Epithelial cell of proximal tubule (primary cell): ENCODE measurements around the gene HNRNPH3. TPM values are rescaled to one million over a fixed set of nuclear protein-coding genes. Genes with fewer than 3 reads are reported as not detected.

Experiments used
- DNase-seq: peaks from one replicate; pipeline ENCODE4 v3.0.0-alpha.2; 2011; ENCODE audit warnings: low read depth
- H3K4me3 ChIP-seq: 2 replicates; pipeline ENCODE4 v1.5.1; 2011; ENCODE audit warnings: low read depth, mild to moderate bottlenecking, low read length
- total RNA-seq: library from RNA; depleted of rRNA; stranded (reverse); fragments of >200 nt; gene quantifications from 2 replicates; pipeline ENCODE4 v1.2.3, GENCODE V29; 2015
- TF ChIP-seq, protein P1 (sequence below): conservative IDR thresholded peaks from 2 replicates; pipeline ENCODE4 v1.5.1; 2012; ENCODE audit warnings: low read depth, mild to moderate bottlenecking, low read length

Gene HNRNPH3
- total RNA-seq, 1 donor from 2014 or later, result 43.1 TPM

DNA sequence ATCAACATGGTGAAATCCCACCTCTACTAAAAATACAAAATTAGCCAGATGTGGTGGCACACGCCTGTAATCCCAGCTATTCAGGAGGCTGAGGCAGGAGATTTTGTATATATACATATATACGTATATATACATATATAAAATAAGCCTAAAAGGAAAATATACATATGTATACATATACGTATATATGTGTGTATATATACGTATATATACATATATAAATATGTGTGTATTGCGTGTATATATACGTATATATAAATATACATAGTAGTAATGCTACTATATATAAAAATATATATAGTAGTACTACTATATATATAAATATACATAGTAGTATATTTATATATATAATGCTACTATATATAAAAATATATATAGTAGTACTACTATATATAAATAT, 27.3 kb downstream of the HNRNPH3 start:
- H3K4me3 ChIP-seq, result no peak overlapping the region
- TF ChIP-seq, protein P1, sequence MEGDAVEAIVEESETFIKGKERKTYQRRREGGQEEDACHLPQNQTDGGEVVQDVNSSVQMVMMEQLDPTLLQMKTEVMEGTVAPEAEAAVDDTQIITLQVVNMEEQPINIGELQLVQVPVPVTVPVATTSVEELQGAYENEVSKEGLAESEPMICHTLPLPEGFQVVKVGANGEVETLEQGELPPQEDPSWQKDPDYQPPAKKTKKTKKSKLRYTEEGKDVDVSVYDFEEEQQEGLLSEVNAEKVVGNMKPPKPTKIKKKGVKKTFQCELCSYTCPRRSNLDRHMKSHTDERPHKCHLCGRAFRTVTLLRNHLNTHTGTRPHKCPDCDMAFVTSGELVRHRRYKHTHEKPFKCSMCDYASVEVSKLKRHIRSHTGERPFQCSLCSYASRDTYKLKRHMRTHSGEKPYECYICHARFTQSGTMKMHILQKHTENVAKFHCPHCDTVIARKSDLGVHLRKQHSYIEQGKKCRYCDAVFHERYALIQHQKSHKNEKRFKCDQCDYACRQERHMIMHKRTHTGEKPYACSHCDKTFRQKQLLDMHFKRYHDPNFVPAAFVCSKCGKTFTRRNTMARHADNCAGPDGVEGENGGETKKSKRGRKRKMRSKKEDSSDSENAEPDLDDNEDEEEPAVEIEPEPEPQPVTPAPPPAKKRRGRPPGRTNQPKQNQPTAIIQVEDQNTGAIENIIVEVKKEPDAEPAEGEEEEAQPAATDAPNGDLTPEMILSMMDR, result no peak

DNA sequence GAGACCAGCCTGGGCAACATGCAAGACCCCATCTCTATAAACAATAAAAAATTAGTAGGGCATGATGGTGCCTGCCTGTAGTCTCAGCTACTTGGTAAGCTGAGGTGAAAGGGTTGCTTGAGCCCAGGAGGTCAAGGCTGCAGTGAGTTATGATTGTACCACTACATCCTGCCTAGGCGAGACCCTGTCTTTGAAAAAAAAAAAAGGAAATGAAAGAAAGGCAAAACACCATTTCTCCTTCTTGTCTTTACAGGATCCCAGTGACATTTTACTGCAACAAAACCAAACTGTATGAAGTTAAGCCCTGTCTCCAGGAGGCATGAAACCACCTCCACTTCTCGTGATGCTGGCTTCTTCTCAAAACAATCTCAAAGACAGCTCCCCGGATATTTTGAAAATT, 30.7 kb downstream of the HNRNPH3 start:
- TF ChIP-seq, protein P1, result no peak
- DNase-seq, result no peak
- no peak overlapping the region for H3K4me3 ChIP-seq

More for the DNA sequence above, 27.3 kb downstream of the HNRNPH3 start:
- no peak for DNase-seq

DNA sequence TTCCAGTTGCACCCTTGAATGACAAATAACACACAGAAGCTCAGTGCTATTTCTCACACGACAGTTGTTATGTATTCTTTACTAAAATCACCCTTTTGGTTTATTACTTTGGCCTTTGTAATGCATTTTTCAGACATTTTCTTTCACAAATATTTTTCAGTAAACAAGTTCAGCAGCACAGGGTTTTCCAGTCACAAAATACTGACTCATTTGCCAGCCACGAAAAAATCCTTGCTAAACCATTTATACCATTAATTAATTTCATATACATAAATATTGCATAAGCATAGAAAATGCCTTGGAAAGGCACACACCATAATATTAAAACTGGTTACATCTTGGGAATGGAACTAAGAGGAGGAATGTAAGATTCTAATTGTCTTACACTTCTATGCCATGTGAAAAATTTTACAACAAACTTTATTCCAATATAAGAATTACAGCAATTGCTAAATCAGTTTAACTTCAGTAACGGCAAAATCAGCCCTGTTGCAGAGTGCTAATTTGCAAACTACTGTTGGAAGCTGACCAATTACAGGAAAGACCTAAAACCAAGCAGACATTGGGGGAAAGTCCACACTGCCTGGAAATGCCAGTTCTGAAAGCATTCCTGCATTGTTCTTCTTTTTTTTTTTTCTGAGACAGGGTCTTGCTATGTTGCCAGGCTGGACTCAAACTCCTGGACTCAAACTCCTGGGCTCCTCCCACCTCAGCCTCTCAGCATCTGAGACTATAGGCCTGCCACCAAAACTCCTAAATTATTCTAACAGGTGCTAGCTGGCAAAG, 32.4 kb downstream of the HNRNPH3 start:
- TF ChIP-seq, protein P1, result no peak
- H3K4me3 ChIP-seq, result no peak overlapping the region

DNA sequence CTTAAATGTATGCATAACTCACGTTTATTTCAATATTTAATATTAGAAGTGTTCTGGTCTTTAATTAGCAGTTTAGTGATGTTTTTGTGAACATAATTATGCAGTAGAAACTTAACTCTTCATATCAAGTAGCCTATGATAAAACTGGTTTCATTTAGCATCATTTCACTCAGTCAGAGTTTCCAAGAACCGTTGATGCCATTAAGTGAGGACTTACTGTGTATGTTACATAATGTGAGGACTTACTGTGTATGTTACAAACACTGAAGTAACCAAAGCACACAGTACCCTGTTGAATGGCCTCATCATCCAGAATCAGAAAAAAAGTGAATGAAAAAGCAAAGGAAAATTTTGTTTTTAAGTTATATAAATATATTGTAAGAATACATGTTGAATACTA, 33.7 kb downstream of the HNRNPH3 start:
- no peak for DNase-seq
- TF ChIP-seq, protein P1, result no peak
- no peak overlapping the region for H3K4me3 ChIP-seq

More for the DNA sequence above, 32.4 kb downstream of the HNRNPH3 start:
- no peak for DNase-seq

DNA sequence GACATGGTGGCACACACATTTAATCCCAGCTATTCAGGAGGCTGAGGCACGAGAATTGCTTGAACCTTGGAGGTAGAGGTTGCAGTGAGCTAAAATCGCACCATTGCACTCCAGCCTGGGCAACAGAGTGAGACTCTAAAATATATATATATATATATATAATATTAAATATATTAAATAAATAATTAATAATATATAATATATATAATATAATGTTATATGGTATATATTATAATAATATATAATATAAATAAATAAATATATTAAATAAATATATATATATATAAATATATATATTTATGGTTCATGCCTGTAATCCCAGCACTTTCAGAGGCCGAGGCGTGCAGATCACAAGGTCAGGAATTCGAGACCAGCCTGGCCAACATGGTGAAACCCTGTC, 34.7 kb downstream of the HNRNPH3 start:
- TF ChIP-seq, protein P1, result no peak
- no peak for DNase-seq
- H3K4me3 ChIP-seq, result no peak overlapping the region

DNA sequence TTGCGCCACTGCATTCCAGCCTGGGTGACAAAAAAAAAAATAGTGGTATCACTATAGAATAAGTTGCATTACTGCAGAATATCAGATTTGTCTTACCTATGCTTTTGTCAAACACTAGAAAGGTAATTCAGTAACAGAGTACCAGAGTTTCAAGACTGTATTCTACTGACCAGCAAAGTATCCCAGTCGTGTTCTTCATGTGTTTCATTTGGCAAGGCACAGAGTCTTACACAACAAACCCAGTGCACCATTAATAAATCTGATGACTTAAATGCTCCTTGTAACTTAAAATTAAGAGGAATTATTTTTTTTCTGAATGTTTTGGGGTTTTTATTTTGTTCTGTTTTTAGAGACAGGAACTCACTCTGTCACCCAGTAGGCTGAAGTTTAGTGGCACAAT, 35.3 kb downstream of the HNRNPH3 start:
- TF ChIP-seq, protein P1, result no peak
- no peak for DNase-seq
- H3K4me3 ChIP-seq, result no peak overlapping the region

DNA sequence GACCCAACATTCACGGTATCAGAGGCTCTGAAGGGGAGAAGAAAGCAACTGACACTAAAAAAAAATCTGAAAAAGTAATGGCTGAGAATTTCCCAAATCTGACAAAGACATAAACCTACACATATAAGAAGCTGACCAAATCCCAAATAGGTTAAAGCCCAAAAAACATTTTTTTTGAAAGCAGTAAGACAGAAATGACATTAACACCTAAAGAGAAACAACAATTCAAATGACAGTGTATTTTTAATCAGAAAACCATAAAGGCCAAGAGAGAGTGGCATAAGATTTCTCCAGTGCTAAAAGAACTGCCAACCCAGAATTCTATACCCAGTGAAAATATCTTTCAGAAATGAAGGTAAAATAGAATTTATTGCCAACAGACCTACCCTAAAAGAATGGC, 39.7 kb downstream of the HNRNPH3 start:
- H3K4me3 ChIP-seq, result no peak overlapping the region
- DNase-seq, result no peak
- TF ChIP-seq, protein P1, result no peak
